Mucosa of gallbladder (tissue), 1 donor: Measurements from ENCODE around the gene DLEC1. TPM values are rescaled to one million over a fixed set of nuclear protein-coding genes. Genes with fewer than 3 reads are reported as not detected.
"Not testable (repeated sequence)": the region's sequence is repeated elsewhere in the genome, so short reads cannot be mapped to it uniquely, and the experiment has no call there.

Source experiments
- DNase-seq: peaks from one replicate; pipeline ENCODE4 v3.0.0-alpha.2; 2020; ENCODE audit warnings: low spot score
- total RNA-seq: library from RNA; stranded (reverse); gene quantifications from one replicate; pipeline ENCODE4 v1.2.1, GENCODE V29; 2021
- donor health status: DM: no; HTN: no; CAD: no.

DLEC1 gene
- total RNA-seq, 1 donor from 2014 or later: 4.7 TPM

DNA sequence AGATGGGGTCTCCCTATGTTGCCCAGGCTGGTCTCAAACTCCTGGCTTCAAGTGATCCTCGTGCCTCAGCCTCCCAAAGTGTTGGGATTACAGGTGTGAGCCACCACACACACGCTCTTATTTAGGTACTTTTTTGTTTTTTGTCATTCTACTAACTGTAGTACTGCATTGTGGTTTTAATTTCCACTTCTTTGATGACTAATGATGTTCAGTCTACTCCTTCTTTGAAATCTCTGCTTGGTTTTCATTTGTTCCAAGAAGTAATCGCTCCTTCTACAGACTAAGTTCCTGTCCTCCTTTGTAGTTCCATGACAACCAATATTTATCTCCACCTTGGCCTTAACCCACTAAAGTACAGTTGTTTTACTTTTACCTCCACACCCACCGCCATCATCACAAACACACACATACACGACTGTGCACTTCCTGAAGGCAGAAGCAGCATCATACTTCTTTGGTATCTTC is 529 bp upstream of the DLEC1 start:
- DNase-seq: no peak

DNA sequence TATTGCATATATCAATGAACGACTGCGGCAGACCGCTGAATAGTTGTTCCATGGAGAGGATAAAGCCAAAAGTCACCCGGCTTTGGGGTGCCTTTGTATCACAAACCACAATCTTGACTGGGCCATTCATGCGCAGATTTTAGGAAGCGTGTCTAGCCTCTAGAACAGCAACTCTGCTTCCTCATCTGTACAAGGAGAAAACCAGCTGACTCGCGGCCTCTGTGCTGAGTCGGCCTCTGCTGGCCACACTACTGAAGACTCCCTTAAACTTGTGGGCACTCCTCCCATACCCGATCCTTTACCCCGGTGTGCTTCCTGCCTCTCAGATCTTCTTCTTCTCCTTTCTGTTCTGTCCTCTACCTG is 872 bp downstream of the DLEC1 start:
- peak; percentile 73 for DNase-seq

DNA sequence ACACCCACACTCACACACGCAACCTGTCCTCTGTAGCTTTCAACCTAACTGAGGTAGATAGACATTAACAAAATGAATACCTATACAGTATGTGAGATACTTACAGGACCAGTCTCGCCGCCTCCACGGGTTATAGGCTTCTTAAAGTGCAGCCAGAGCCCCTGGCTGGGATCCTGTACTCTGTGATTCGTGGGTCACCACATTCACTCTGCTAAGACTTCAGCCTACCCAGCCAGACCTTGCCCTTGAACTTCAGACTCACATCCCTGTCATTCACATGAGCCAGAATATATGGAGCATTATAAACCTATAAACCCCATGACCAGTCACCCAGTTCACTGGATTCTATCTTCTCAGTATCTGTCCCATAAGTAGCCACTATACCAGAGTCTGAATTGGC is 1.4 kb downstream of the DLEC1 start:
- DNase-seq: no peak

DNA sequence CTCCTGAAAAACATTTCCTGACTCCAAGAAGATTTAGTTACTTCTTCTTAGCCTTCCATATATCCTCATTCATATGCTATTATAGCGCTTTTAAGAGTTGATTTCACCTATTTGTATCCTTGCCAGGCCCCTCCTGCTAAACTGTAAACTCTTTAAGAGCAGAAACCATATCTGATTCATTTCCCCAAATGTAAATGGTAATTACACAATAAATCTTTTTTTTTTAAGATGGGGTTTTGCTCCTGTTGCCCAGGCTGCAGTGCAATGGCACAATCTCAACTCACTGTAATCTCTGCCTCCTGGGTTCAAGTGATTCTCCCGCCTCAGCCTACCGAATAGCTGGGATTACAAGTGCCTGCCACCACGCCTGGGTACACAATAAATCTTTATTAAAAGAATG is 4.5 kb downstream of the DLEC1 start:
- no peak for DNase-seq

DNA sequence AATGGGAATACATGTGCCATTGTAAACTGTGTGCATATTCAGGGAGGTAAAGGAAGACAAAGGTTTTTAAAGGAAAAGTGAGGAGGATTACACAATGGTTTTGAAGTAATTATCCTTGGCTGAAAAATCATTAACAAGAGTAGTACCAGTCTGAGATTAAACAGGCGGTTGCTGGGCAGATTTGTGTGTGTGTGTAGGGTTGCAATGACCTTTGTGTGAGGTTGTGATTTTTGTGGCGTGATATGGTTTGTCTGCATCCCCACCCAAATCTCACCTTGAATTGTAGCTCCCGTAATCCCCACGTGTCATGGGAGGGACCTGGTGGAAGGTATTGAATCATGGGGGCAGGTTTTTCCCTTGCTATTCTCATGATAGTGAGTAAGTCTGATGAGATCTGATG is 7.0 kb downstream of the DLEC1 start:
- no peak for DNase-seq

DNA sequence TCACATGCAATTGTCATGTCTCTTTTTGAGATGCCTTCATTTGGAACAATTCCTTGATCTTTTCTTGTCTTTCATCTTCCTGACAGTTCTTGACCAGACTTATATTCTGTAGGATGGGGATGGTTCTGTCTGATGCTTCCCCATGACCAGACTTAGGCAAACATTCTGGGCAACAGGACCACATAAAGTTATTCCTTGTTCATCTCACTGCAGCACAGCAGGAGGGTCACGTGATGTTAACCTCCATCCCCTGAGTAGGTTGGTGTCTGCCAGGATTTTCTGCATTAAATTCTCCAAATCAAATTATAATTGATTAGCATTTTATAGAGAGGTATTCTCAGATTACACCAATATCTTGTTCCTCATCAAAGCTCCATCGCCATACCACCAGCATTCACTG is 7.8 kb downstream of the DLEC1 start:
- DNase-seq: no peak

DNA sequence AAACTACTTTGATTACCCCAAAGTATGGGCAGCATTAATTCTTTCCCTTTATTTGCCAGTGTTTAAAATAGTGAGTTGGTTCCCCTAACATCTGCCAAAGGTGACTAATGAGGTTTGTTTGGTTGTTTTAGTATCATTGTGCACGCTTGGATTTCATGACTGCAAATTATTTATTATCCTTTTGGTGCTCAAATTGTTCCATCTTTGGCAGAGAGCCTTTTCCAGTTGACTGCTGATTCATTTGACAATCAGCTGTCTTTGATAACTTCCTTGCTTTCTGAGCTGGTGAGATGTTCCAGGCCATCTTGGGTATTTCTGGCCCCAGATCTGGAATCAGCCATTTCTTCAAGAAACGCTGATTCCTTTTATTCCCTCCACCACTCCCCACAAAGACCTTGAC is 8.9 kb downstream of the DLEC1 start:
- no peak for DNase-seq

DNA sequence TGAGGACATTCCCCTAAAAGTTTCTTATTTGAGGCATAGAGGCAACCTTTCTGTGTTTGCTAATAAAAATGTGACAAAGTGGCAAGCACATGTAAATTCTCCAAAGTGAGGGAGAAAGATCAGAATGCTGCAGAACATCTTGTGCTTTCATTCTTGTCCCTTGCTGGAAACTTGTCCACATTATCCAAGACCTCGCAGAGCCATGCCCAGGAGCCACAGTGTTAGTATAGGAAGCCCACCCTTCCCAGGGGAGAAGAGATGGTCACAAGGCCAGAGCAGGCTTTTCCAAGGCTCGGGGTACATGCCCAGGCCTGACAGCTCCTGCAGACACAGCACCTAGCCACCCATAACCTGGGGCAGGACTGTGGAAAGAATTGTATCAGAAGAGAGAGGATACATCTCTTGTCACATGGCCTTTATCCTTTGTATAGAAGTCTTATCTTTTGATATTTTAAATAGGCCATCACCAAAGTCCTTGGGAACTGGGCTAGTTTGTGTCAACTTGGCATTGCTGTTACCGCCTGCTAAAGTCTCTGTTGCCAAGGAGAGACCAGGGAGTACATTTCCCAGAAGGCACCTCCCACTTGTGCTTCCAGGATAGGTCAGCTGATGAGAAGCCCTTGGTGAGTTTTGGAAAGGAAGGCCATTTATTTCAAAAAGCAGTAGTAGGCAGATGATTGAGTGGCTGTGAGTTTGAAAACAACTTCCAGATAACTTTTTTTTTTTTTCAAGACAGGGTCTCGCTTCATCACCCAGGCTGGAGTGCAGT is 10.5 kb downstream of the DLEC1 start:
- DNase-seq: no peak

DNA sequence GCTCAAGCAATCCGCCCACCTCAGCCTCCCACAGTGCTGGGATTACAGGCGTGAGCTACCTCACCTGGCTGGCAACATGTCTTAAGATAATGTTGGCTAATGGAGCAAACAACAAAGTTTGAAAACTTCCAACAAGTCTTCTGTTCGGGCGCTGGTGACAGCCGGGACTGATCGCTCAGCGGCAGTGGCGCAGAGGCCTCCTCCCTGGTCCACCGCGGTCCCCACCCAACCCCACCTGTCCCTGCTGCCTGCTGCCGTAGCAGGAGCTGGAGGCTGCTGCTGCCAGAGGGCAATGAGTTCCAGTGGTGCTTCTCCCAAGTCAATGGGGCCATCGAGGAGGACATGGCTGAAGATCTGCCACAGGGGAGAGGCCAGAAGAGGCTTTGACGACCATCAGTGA is 12.1 kb downstream of the DLEC1 start:
- DNase-seq: no peak

DNA sequence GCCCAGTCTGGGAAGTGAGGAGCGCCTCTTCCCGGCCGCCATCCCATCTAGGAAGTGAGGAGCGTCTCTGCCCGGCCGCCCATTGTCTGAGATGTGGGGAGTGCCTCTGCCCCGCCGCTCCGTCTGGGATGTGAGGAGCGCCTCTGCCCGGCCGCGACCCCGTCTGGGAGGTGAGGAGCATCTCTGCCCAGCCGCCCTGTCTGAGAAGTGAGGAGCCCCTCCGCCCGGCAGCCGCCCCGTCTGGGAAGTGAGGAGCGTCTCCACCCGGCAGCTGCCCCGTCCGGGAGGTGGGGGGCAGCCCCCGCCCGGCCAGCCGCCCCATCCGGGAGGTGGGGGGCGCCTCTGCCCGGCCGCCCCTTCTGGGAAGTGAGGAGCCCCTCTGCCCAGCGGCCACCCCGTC is 14.3 kb downstream of the DLEC1 start:
- not testable (repeated sequence) for DNase-seq

DNA sequence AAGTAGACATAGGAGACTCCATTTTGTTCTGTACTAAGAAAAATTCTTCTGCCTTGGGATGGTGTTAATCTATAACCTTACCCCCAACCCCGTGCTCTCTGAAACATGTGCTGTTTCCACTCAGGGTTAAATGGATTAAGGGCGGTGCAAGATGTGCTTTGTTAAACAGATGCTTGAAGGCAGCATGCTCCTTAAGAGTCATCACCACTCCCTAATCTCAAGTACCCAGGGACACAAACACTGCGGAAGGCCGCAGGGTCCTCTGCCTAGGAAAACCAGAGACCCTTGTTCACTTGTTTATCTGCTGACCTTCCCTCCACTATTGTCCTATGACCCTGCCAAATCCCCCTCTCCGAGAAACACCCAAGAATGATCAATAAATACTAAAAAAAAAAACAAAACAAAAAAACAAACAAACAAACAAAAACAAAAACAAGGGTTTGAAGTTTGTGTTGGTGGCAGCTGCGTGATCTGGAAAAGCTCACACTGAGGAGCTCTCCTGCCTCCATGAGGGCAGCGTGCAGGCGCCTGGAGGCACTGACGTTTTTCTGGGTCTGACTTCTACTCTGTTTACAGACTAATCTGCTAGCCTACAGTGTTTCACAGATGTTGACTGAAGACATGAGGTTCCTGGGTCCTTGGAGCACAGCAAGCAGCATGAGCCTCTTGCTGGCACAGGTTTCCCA is 14.9 kb downstream of the DLEC1 start:
- not testable (repeated sequence) for DNase-seq

DNA sequence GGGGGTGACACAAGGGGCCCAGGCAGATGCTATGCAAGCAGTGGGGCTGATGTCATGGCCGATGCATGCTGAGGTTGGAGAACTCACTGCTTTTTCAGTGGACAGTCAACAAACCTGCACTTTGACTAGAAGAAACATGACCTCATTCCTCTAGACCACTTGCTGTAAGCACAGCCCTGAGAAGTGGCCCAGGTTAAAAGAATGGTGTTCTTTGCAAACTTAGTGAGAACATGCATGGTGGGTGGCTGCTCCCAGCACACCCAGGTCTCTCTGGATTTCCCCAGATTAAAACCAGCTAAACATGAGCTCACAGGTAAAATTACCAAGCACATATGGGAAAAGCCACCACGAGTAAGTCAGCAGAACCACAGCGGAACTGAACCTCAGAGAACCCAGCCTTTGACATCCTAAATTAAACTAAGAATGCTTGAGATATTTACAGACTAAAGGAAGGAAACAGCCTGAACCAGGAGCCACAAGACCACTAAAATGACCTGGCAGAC is 15.5 kb downstream of the DLEC1 start:
- DNase-seq: no peak

DNA sequence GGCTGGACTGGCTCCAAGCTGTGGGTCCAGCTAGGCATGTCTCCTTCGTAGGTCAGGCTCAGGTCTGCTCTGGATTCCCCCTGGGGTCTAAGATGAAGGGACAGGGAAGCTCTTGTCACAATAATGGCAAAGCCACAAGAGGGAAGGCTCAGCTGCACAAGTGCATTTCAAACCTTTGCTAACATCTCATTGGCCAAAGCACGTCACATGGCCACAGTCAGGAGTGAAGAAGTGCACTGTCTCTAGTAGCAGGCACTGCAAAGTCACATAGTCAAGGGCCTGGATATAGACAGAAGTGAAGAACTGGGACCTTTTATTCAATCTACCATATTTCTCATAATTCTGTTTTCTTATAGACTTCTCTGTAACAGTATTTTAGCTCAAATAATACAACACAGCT is 20.1 kb downstream of the DLEC1 start:
- DNase-seq: no peak

DNA sequence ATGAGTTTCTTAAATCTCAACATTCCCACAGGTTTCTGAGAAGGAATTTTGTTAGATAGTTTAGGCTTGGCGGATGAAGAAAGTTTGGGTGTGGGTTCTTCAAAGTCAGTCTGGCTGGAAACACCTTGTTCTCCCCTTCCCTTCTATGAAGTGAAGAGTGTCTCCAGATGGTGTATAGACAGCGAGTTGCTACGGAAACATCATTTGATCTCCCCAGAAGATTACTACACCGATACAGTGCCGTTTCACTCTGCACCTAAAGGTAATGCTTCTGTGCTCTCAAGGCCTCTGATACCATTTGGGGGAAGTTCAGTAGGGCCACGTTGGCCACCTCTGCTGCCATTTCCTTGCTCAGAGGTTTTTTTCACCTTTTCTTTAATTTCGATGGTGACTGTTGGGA is 20.6 kb downstream of the DLEC1 start:
- DNase-seq: no peak

DNA sequence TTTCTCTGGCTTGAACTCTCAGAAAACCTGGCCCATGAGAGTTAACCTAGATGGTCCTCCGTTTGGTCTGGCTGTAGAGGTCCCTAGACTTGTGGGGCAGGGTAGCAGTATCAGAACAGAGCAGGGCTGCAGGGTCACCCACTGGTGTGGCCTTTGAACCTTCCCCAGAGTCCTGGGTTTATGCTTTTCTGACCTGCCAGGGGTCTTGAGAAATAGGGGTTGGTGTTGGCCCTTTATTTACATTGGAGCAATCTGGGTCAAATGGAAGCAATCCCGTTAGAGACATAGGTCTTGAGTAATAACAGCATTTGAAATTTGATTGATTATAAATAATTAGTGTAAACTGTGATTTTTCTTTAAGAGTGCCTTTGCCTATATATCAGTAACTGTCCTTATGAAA is 23.8 kb downstream of the DLEC1 start:
- DNase-seq: no peak

DNA sequence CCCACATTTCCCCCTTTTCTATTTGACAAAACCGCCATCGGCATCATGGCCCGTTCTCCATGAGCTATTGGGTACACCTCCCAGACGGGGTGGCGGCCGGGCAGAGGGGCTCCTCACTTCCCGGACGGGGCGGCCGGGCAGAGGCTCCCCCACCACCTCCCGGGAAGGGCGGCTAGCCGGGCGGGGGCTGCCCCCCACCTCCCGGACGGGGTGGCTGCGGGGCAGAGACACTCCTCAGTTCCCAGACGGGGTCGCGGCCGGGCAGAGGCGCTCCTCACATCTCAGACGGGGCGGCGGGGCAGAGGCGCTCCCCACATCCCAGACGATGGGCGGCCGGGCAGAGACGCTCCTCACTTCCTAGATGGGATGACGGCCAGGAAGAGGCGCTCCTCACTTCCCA is 25.4 kb downstream of the DLEC1 start:
- not testable (repeated sequence) for DNase-seq

DNA sequence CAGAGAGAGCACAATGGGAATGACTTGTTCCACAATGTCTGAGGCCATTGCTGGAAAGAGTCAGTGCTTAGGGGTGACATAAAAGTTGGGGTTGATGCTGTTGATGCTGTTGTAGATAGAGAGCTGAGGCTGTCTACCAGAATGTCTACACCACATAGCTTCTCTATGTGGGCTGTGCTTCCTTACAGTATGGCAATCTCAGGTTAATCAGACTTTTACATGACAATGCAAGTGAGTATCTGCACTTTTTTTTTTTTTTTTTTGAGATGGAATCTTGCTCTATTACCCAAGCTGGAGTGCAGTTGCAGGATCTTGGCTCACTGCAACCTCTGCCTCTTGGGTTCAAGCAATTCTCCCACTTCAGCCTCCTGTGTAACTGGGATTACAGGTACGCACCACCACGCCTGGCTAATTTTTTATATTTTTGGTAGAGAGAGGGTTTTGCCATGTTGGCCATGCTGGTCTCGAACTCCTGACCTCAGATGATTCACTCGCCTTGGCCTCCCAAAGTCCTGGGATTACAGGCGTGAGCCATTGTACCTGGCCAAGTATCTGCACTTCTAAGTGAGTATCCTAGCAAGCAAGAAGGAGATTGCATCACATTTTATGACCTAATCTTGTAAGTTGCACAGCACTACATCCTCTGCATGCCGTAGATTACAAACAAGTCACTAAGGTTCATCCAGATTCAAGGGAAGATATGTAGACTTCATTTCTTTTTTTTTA is 28.7 kb downstream of the DLEC1 start:
- no peak for DNase-seq

DNA sequence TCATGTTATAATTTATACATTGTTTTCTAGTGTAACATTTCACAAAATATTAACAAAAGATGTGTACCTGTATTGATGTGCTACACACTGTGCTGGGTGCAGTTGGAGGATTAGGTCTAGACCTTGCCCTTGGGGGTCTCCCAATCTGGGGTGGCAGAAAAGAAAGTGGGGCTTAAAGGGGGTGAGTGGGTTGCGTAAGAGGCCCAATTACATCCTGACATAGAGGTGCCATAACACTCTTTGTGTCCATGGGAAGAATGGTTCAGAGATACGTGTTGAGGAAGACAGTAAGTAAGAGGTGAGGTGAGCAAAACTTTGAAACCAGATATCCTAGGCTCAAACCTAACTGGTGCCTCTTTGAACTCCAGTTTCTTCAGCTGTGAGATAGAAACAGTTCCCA is 31.0 kb downstream of the DLEC1 start:
- no peak for DNase-seq

DNA sequence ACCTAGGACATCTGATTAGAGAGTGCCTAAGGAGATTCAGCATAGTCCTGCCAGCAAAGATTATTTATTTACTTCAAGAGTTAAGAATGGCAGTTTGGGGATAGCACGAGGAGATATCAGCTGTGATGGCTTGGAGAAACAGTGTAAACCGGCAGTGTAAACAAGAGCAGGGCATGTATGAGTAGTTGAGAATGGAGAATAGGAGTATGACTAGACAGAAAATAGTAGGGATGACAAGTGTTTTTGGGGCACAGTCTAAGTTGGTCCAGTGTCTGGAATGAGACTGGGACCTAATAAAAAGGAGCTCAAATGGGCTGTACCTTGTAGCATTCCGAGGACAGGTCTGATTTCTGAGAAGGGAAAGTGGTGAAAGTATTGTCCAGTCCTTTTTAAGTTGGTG is 38.1 kb downstream of the DLEC1 start:
- not testable (repeated sequence) for DNase-seq

DNA sequence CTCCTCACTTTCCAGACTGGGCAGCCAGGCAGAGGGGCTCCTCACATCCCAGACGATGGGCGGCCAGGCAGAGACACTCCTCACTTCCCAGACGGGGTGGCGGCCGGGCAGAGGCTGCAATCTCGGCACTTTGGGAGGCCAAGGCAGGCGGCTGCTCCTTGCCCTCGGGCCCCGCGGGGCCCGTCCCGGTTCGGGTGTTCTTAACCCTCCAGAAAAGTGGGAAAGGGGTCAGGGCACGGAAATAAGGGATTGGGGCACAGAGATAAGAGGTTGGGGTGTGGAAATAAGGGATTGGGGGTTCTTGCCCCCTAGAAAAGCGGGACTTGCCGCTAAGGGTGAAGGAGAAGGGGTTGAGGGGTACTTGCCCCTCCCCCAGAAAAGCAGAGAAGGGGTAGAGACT is 43.3 kb downstream of the DLEC1 start:
- not testable (repeated sequence) for DNase-seq

DNA sequence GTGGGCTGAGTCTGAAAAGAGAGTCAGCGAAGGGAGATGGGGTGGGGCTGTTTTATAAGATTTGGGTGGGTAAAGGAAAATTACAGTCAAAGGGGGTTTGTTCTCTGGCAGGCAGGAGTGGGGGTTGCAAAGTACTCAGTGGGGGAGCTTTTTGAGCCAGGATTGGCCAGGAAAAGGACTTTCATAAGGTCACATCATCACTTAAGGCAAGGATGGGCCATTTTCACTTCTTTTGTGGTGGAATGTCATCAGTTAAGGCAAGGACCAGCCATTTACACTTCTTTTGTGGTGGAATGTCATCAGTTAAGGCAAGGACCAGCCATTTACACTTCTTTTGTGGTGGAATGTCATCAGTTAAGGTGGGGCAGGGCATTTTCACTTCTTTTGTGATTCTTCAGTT is 44.2 kb downstream of the DLEC1 start:
- DNase-seq: not testable (repeated sequence)

DNA sequence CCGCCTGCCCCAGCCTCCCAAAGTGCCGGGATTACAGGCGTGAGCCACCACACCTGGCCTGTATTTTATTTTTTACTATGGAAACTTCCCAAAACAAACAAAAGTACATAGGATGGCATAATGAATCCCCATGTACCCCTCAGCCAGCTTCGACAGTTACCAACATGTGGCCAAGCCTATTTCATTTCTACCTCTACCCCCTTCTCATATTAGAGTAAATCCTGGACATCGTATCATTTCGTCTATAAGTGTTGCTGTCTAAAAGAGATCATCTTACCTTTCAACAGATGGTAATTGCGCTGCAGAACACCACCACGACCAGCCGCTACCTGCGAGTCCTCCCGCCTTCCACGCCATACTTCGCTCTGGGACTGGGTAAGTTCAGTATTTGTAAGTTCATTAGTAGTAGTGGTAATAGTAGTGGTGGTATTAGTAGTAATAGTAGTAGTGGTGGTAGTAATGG is 44.9 kb downstream of the DLEC1 start:
- DNase-seq: no peak
